Measurements from ENCODE around the gene RPSA. TPM values are rescaled to one million over a fixed set of nuclear protein-coding genes. Genes with fewer than 3 reads are reported as not detected.
"Not testable (repeated sequence)": the region's sequence is repeated elsewhere in the genome, so short reads cannot be mapped to it uniquely, and the experiment has no call there.

The RPSA gene
- total RNA-seq, 4 donors from 2014 or later, result 744 to 1,023 (median 854) TPM

DNA sequence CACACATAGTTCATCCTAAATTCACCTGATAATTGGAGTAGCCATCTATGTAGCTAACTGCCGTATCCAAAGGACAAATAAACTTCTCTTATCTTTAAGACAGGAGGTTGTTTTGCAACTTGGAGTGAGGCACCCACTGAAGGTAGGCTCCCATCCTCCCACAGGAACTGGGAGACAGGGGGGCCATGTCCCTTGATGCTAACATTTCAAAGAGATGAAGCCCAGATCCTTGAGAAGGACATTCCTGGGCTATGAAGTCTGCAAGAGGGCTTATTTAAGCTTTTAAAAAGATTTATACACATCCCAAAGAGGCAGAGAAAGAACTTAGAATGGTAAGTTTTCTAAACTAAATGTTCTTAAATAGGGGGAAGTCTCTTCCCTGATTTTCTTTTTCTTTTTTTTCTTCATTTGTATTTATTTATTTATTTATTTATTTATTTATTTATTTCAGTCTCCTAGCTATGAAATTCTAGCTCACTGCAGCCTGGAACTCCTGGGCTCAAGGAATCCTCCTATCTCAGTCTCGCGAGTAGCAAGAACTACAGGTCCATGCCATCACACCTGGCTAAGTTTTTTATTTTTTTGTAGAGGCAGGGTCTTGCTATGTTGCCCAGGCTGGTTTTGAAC is 48.2 kb downstream of the RPSA start:
- WGBS, 2 donors, result 51 to 62% methylated on average over 3 of the region's 3 CpGs
- Histone ChIP-seq H3K36me3 (no peaks in the 10 kb centered on the region), H3K9me3 (no peaks in the 10 kb centered on the region), H3K4me1 (peaks cover 0 to 6% (median under 1%) of the 10 kb centered on the region in 4 donors), H3K4me3 (no peak overlapping the region), H3K27ac (no peak overlapping the region), H3K27me3 (no peaks in the 10 kb centered on the region)
- no peak for TF ChIP-seq EP300 (IDR thresholded peaks at IDR 0.05)
- no peak for TF ChIP-seq POLR2A (IDR thresholded peaks at IDR 0.05)
- TF ChIP-seq, protein P1, sequence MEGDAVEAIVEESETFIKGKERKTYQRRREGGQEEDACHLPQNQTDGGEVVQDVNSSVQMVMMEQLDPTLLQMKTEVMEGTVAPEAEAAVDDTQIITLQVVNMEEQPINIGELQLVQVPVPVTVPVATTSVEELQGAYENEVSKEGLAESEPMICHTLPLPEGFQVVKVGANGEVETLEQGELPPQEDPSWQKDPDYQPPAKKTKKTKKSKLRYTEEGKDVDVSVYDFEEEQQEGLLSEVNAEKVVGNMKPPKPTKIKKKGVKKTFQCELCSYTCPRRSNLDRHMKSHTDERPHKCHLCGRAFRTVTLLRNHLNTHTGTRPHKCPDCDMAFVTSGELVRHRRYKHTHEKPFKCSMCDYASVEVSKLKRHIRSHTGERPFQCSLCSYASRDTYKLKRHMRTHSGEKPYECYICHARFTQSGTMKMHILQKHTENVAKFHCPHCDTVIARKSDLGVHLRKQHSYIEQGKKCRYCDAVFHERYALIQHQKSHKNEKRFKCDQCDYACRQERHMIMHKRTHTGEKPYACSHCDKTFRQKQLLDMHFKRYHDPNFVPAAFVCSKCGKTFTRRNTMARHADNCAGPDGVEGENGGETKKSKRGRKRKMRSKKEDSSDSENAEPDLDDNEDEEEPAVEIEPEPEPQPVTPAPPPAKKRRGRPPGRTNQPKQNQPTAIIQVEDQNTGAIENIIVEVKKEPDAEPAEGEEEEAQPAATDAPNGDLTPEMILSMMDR (IDR thresholded peaks at IDR 0.05), result no peak
- DNase-seq (ENCODE audit: low spot score in 2 of 2), result no peak

DNA sequence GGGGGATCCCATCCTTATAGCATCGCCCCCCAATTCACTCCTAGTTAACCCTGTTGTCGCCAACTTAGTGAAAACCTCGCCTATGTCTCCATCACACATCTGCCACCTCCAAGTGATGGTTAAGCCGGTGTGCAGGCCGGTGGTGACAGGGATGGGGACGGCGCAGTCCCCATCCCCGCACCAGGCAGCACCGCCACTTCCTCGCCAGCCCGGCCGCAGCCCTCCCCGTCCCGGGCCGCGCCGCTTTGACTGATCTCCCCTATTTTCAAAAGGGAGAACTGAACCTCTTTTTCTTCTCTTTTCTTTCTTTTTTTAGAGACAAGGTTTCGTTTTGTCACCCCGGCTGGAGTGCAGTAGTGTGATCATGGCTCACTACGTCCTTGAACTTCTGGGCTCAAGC is 49.6 kb downstream of the RPSA start:
- Histone ChIP-seq H3K4me3 (no peak overlapping the region), H3K27ac (no peak overlapping the region), H3K4me1 (peaks cover 0 to 6% (median 2%) of the 10 kb centered on the region in 4 donors), H3K27me3 (no peaks in the 10 kb centered on the region), H3K9me3 (no peaks in the 10 kb centered on the region), H3K36me3 (no peaks in the 10 kb centered on the region)
- DNase-seq (ENCODE audit: low spot score in 2 of 2), result no peak
- TF ChIP-seq EP300 (IDR thresholded peaks at IDR 0.05) (no peak), POLR2A (IDR thresholded peaks at IDR 0.05) (no peak)
- TF ChIP-seq, protein P1 (IDR thresholded peaks at IDR 0.05), result no peak
- WGBS, 2 donors, result 95 to 96% methylated on average over 20 of the region's 20 CpGs

DNA sequence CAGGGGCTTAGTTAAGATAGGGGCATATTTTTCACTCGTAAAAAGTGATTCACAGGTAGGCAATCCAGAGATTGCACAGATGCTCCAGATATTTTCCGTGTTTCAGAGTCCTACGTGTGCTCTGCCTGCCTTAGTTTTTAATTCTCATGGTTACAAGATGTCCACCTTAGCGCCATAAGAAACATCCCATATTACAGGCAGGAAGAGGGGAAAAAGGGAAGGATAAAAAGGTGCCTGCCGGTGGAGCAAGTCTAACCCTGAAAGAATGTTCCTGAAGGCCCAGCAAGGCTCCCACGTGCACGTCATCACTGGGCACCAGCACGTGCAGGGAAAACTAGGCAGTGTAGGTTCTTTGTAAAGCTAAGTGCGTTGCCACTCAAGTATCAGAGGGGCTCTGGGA is 50.8 kb downstream of the RPSA start:
- WGBS, 2 donors, result 84 to 89% methylated on average over 9 of the region's 9 CpGs
- H3K27ac ChIP-seq, result no peak overlapping the region
- DNase-seq (ENCODE audit: low spot score in 2 of 2), result no peak
- H3K9me3 ChIP-seq, result no peaks in the 10 kb centered on the region
- H3K36me3 ChIP-seq, result no peaks in the 10 kb centered on the region
- no peaks in the 10 kb centered on the region for H3K27me3 ChIP-seq
- no peak overlapping the region for H3K4me3 ChIP-seq
- TF ChIP-seq, protein P1 (IDR thresholded peaks at IDR 0.05), result no peak
- TF ChIP-seq POLR2A (IDR thresholded peaks at IDR 0.05) (no peak), EP300 (IDR thresholded peaks at IDR 0.05) (no peak)
- H3K4me1 ChIP-seq, result peaks cover 0 to 6% (median 2%) of the 10 kb centered on the region in 4 donors

DNA sequence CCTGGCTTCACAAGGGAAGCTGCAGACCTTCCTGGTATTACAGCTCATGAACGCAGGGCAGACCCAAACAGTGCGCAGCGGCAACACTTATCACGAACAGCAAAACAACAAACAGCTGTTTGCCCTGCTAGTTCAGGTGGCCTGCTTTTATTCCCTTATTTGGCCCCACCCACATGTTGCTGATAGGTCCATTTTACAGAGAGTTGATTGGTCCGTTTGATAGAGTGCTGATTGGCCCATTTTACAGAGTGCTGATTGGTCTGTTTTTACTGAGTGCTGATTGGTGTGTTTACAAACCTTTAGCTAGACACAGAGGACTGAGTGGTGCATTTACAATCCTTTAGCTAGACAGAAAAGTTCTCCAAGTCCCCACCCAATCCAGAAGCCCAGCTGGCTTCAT is 52.1 kb downstream of the RPSA start:
- H3K4me3 ChIP-seq; DNase-seq (ENCODE audit: low spot score in 2 of 2); H3K9me3 ChIP-seq; H3K36me3 ChIP-seq; H3K27me3 ChIP-seq; H3K4me1 ChIP-seq: not testable (repeated sequence)
- 80 to 92% methylated on average over 5 of the region's 5 CpGs for WGBS, 2 donors
- H3K27ac ChIP-seq, result peak overlapping the region in 1 of 4 donors; percentile 47

DNA sequence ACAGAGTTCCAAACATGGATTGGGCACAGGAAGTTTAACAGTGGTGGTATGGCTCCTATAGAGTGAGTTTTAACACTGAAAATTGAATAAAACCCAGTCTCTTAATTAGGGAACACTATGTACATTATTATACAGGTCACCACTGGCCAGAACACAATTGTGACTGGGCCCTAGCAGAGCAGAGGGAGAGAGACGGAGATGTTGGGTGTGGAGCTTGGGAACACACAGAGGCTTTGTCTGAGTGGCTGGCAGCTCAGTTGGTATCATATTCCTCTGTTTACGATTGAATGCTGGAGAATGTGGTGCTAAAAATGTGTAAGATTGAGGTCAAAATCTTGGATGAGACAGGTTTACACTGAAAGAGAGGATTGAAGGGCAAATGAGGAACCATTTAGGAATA is 54.2 kb downstream of the RPSA start:
- Histone ChIP-seq H3K9me3 (no peaks in the 10 kb centered on the region), H3K4me1 (peaks cover 0 to 6% (median 2%) of the 10 kb centered on the region in 4 donors), H3K36me3 (no peaks in the 10 kb centered on the region), H3K27me3 (no peaks in the 10 kb centered on the region), H3K27ac (peak overlapping the region; percentile 47 to 89 (median 76)), H3K4me3 (no peak overlapping the region)
- peak; percentile 49 to 72 for TF ChIP-seq EP300 (IDR thresholded peaks at IDR 0.05)
- TF ChIP-seq POLR2A (IDR thresholded peaks at IDR 0.05), result no peak
- WGBS, 2 donors, result 37 to 40% methylated on average over 2 of the region's 2 CpGs
- no peak for DNase-seq (ENCODE audit: low spot score in 2 of 2)

Small RNA genes within 50 kb of the gene (small RNA-seq; reads per million reads assigned to genes)
- gene SNORA6 (not detected), gene SNORA62 (not detected)

Other genes with a start within 250 kb of the RPSA start
- gene XIRP1, start 214.1 kb upstream of the RPSA start, total RNA-seq, result not detected
- gene CX3CR1, start 126.7 kb upstream of the RPSA start, total RNA-seq, result 1 to 10 TPM in 3 of 4 donors, not detected in 1; 2.2 to 4.4 (median 3.1) TPM
- gene CCR8, start 77.0 kb upstream of the RPSA start, total RNA-seq, result not detected
- 10 to 100 TPM; 21.9 to 35.0 (median 29.6) TPM for gene SLC25A38, start 23.4 kb upstream of the RPSA start, total RNA-seq
- gene MOBP, start 61.0 kb downstream of the RPSA start, total RNA-seq, result 1 to 10 TPM in 1 of 4 donors, under 1 TPM in 2, not detected in 1; 0.20 to 2.5 (median 0.87) TPM